Nephron progenitor cell (in vitro differentiated cells): Measurements from ENCODE around the gene LHB.
"Not testable (repeated sequence)": the region's sequence is repeated elsewhere in the genome, so short reads cannot be mapped to it uniquely, and the experiment has no call there.

Experiments used
- DNase-seq: peaks from one replicate; pipeline ENCODE4 v3.0.0; 2021
- H3K27ac Mint-ChIP-seq: 2 replicates; pipeline ENCODE4 v1.8.0; 2021; ENCODE audit warnings: mild to moderate bottlenecking, moderate library complexity, mixed read lengths
- H3K27me3 Mint-ChIP-seq: 2 replicates; pipeline ENCODE4 v1.8.0; 2021; ENCODE audit warnings: mild to moderate bottlenecking, low read depth, mixed read lengths; ENCODE audit not compliant: poor library complexity
- H3K36me3 Mint-ChIP-seq: 2 replicates; pipeline ENCODE4 v1.8.0; 2021; ENCODE audit warnings: low read depth, mixed read lengths
- H3K4me1 Mint-ChIP-seq: 2 replicates; pipeline ENCODE4 v1.8.0; 2021; ENCODE audit warnings: mixed read lengths
- H3K4me3 Mint-ChIP-seq: 2 replicates; pipeline ENCODE4 v1.8.0; 2021; ENCODE audit warnings: mild to moderate bottlenecking, moderate library complexity, mixed read lengths
- H3K9me3 Mint-ChIP-seq: 2 replicates; pipeline ENCODE4 v1.8.0; 2021; ENCODE audit warnings: mild to moderate bottlenecking, moderate library complexity, mixed read lengths
- TF ChIP-seq, protein P1 (sequence below): fragments of 200-600 bp; sonication (generic); IDR thresholded peaks from 2 replicates; pipeline ENCODE4 v1.5.0; 2021; ENCODE audit warnings: antibody characterized with exemption

Gene LHB

DNA sequence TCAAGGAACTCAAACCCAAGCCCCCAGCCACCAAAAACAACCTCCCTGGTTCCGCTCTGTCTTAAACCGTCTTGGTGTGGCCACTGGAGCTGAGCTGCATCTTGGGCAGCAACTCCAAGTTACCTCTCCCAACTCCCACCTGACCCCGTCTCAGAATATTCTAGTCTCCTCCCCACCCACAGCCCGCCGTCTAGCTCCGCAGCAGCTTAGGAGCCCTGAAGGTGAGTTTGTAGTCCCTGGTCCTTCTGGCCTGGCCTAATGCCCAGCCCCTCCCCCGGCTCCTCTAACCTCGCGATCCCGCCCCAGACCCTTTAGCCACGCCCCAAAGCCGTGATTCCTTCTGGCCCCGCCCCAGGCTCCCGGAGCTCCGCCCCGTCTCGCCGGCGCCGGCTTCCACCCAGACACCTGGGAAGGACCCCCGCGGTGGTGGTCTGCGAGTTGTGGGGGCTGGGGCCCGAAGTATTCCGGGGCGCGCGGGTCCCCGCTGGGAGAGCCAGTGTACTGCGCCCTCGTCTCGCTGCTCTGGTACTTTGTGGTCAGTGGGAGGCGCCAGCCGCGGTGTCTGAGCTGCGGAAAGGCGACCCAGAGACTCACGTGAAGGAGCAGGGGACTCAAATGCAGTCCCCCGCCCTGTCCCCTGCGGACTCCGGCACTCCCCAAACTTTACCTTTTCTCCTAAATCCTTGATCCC, 2.5 kb upstream of the LHB start:
- peak; percentile 57 for DNase-seq
- Mint-ChIP-seq H3K4me1 (peaks cover 28% of the 10 kb centered on the region), H3K9me3 (no peaks in the 10 kb centered on the region), H3K27ac (no peak overlapping the region), H3K27me3 (peaks cover 33% of the 10 kb centered on the region), H3K4me3 (peak overlapping the region; percentile 68), H3K36me3 (peaks cover 11% of the 10 kb centered on the region)
- TF ChIP-seq, protein P1, sequence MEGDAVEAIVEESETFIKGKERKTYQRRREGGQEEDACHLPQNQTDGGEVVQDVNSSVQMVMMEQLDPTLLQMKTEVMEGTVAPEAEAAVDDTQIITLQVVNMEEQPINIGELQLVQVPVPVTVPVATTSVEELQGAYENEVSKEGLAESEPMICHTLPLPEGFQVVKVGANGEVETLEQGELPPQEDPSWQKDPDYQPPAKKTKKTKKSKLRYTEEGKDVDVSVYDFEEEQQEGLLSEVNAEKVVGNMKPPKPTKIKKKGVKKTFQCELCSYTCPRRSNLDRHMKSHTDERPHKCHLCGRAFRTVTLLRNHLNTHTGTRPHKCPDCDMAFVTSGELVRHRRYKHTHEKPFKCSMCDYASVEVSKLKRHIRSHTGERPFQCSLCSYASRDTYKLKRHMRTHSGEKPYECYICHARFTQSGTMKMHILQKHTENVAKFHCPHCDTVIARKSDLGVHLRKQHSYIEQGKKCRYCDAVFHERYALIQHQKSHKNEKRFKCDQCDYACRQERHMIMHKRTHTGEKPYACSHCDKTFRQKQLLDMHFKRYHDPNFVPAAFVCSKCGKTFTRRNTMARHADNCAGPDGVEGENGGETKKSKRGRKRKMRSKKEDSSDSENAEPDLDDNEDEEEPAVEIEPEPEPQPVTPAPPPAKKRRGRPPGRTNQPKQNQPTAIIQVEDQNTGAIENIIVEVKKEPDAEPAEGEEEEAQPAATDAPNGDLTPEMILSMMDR = no peak

DNA sequence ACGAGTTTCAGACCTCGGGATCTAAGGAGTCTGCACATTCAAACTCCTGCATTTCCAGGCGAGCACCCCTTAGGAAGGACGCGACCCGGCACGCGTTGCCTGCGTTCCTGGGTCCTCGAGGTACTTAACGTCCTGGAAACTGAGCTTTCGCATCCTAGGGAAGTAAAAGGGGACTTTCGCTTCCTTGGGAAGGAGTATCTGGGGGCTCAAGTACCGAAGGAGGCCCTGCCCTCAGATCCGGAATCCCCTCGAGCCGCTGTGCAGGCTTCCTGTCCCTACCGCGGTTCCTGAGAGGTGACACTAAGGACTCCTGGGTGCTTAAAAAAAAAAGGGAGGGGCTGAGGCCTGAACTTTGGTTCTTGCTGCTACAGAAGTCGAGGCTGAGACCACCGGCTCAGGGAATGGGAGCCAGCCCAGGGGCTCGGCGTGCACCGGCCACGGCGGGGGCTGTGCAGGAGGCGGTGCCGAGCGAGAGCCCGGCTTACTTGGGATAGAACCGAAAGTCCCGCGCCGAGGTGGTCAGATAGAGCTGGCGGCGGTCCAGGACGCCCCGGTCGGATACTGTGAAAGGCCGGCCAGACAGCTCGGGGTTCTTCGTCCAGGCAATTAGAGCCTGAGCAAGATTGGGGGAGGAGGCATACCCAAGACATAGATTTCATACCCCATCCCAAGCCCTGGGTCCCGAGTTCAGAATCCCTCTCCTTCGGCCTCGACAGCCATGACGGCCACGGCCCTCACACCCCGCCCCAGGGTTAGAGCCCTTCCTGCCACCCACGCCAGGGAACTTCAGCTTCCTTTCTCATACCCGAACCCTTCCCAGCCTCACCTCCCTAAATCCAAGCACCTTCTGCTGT, 1.7 kb upstream of the LHB start:
- H3K9me3 Mint-ChIP-seq, H3K27ac Mint-ChIP-seq, DNase-seq: not testable (repeated sequence)
- Mint-ChIP-seq H3K36me3 (peaks cover 16% of the 10 kb centered on the region), H3K4me3 (peak overlapping the region; percentile 68), H3K27me3 (peaks cover 32% of the 10 kb centered on the region), H3K4me1 (peaks cover 28% of the 10 kb centered on the region)

DNA sequence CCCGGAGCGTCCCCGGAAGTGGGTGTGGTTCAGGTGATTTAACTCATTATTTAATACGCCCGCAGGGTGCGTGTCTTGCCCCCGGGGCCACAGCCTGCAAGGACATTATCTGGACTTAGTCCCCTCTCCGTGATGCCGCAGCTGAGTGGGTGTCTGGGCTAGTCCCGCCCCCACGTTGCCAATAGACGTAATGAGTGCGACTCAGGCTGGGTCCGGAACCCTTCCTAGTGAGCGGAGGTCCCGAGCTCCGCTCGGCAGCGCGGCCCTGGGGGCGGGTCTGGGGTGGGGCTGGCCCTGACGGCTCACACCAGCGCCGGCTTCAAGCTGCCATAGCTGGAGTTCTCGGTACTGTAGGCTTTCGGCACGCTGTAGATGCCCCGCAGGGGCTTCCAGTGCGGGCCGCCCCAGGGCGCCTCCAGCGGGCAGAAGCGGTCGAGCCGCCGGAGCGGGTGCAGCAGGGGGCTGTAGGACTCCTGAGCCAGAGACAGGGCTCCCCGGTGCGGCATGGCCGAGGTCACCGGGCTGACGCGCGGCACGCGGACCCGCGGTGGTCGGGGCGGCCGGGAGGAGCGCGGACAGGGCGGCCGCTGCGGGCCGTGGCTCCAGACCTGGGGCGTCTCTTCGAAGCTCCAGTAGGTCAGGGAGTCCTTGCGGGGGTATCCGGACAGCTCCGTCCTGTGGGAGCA, 918 bp upstream of the LHB start:
- peak; percentile 70 for DNase-seq
- H3K4me3 Mint-ChIP-seq = peak overlapping the region; percentile 45
- peaks cover 28% of the 10 kb centered on the region for H3K4me1 Mint-ChIP-seq
- no peak overlapping the region for H3K27ac Mint-ChIP-seq
- peaks cover 31% of the 10 kb centered on the region for H3K27me3 Mint-ChIP-seq
- TF ChIP-seq, protein P1 = peak; percentile 46
- no peaks in the 10 kb centered on the region for H3K9me3 Mint-ChIP-seq
- peaks cover 16% of the 10 kb centered on the region for H3K36me3 Mint-ChIP-seq

DNA sequence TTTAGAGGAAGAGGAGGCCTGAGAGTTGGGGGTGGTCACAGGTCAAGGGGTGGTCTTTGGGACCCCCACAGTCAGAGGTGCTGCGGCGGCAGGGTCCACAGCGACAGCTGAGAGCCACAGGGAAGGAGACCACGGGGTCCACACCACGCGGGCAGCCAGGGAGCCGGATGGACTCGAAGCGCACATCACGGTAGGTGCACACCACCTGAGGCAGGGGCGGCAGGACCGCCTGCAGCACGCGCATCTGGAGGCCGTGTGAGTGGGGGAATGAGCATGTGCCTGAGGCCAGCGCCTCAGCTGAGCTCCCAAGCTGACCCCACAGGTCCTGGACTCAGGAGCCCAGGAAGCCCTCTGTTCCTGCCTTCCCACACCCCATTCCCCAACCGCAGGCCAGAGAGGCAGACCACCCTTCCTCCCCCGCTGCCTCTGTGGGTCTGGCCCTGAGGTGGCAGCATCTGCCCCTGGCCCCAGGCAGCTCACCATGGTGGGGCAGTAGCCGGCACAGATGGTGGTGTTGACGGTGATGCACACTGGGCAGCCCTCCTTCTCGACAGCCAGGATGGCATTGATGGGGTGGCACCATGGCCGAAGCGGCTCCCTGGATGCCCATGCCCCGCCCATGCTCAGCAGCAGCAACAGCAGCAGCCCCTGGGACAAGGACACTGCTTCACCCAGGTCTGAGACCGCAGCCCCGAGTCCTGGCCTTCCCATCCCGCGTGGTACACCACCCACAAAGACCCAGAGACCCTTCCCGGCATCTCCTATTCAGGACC, 638 bp downstream of the LHB start:
- DNase-seq = no peak
- Mint-ChIP-seq H3K36me3 (peaks cover 23% of the 10 kb centered on the region), H3K27ac (no peak overlapping the region), H3K4me1 (peaks cover 23% of the 10 kb centered on the region), H3K9me3 (no peaks in the 10 kb centered on the region), H3K4me3 (no peak overlapping the region), H3K27me3 (peaks cover 31% of the 10 kb centered on the region)
- TF ChIP-seq, protein P1 = no peak

DNA sequence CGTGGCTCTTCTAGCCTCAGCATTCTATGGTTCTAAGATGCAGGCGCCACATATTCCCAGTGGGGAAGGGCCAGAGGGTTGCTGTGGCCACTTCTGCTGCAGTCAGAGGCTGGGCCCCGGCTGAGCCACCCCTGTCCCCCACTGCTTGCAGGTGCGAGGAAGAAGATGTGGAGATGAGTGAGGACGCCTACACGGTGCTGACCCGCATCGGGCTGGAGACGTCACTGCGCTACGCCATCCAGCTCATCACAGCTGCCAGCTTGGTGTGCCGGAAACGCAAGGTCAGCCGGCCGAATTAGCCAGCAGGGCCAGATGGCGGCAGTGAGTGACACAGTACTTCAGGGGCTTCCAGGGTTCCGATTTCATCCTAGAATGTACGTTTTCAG, 2.0 kb downstream of the LHB start:
- Mint-ChIP-seq H3K27me3 (peaks cover 21% of the 10 kb centered on the region), H3K36me3 (peaks cover 34% of the 10 kb centered on the region), H3K9me3 (no peaks in the 10 kb centered on the region), H3K4me3 (no peak overlapping the region), H3K4me1 (peaks cover 9% of the 10 kb centered on the region), H3K27ac (no peak overlapping the region)
- TF ChIP-seq, protein P1 = no peak
- DNase-seq = no peak
